ENCODE data around the gene AHCYL2. TPM values are rescaled to one million over a fixed set of nuclear protein-coding genes. Genes with fewer than 3 reads are reported as not detected.

The AHCYL2 gene
- total RNA-seq, 1 donor from 2014 or later: 10.1 TPM

DNA sequence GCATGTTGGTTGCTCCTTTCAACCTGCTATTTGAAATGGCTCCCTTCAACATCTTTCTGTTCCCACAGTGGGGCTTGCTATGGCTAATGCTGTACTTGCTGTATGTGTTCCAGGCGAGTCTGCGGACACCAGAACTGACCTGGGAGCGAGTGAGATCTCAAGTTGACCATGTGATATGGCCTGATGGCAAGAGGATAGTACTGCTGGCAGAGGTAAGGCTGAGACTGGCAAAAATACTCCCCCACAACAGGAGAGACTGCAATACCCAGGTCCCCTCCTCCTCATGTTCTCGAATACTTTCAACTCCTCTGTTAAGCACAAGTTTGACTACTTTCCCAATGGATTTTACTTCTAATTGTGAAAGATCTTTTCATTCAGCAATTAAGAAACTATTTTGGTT lies 197.9 kb downstream of the AHCYL2 start:
- Histone ChIP-seq H3K36me3 (ENCODE audit: control insufficient read depth, insufficient read depth, low read length) (no peaks in the 10 kb centered on the region), H3K27me3 (ENCODE audit: control insufficient read depth, insufficient read depth, low read length) (no peaks in the 10 kb centered on the region), H3K4me3 (ENCODE audit: low read depth, low read length) (no peak overlapping the region)
- no peak for TF ChIP-seq CTCF (IDR thresholded peaks at IDR 0.05; ENCODE audit: insufficient read depth, low read length, poor library complexity, severe bottlenecking)
- DNase-seq (ENCODE audit: low read depth): no peak

DNA sequence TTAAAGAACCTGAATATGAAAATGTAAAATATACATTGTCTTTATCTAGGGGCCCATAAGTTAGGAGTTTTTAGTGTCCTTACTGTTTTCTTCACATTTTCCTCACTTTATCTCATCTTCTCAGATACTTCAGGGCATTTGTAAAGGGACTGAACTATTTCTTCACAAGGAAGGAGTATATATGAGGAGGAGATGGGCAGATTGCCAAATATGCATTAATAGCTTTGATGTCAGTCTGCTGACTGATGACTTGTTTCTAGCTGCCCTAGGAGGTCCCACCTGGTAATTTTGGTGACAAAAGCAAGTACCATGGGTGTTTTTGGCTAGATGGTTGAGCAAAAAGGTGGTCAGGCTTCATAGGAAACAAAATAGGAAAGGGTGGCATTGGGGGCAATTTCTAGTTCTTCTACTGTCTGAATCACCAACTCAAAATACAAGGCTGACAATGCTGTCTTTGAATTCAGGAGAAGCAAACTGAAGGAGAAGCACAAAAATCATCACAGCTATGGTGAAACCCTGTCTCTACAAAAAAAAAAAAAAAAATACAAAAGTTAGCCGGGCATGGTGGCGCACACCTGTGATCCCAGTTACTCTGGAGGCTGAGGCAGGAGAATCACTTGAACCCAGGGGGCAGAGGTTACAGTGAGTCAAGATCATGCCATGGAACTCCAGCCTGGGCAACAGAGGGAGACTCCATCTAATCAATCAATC lies 199.0 kb downstream of the AHCYL2 start:
- no peaks in the 10 kb centered on the region for H3K36me3 ChIP-seq (ENCODE audit: control insufficient read depth, insufficient read depth, low read length)
- no peaks in the 10 kb centered on the region for H3K27me3 ChIP-seq (ENCODE audit: control insufficient read depth, insufficient read depth, low read length)
- DNase-seq (ENCODE audit: low read depth): no peak
- H3K4me3 ChIP-seq (ENCODE audit: low read depth, low read length): no peak overlapping the region
- no peak for TF ChIP-seq CTCF (IDR thresholded peaks at IDR 0.05; ENCODE audit: insufficient read depth, low read length, poor library complexity, severe bottlenecking)

GRCh38 chr7:129426482-129426881 lies 201.7 kb downstream of the AHCYL2 start:
- no peak for TF ChIP-seq CTCF (IDR thresholded peaks at IDR 0.05; ENCODE audit: insufficient read depth, low read length, poor library complexity, severe bottlenecking)
- no peaks in the 10 kb centered on the region for H3K27me3 ChIP-seq (ENCODE audit: control insufficient read depth, insufficient read depth, low read length)
- H3K4me3 ChIP-seq (ENCODE audit: low read depth, low read length): no peak overlapping the region
- H3K36me3 ChIP-seq (ENCODE audit: control insufficient read depth, insufficient read depth, low read length): no peaks in the 10 kb centered on the region
- DNase-seq (ENCODE audit: low read depth): no peak

DNA sequence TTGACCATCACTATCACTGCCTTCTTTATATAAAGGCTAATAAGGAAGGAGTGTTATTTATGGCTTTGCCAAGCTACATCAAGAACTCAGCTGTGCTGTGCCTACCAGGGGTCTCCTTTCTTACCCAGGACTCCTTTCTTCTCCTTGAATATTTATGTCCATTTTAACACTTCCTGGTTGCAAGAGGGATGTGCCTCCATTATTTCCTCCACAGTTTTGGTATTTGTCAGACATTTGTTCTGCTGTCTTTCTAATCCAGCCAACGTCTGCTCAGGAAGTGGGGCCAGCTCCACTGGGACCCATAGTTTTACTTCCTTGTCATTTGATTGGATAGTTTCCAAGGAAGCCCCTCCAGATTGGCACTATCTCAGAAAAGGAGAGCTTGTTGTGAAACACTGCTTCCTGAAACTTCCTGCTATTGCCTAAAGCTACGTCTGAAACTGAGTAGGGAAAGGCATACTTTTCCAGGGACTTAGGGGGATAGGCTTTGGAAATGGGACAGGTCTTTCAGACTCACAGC lies 202.8 kb downstream of the AHCYL2 start:
- Histone ChIP-seq H3K27me3 (ENCODE audit: control insufficient read depth, insufficient read depth, low read length) (no peaks in the 10 kb centered on the region), H3K36me3 (ENCODE audit: control insufficient read depth, insufficient read depth, low read length) (no peaks in the 10 kb centered on the region), H3K4me3 (ENCODE audit: low read depth, low read length) (no peak overlapping the region)
- no peak for DNase-seq (ENCODE audit: low read depth)
- TF ChIP-seq CTCF (IDR thresholded peaks at IDR 0.05; ENCODE audit: insufficient read depth, low read length, poor library complexity, severe bottlenecking): no peak

GRCh38 chr7:129431911-129432643 lies 207.2 kb downstream of the AHCYL2 start:
- H3K27me3 ChIP-seq (ENCODE audit: control insufficient read depth, insufficient read depth, low read length): no peaks in the 10 kb centered on the region
- H3K4me3 ChIP-seq (ENCODE audit: low read depth, low read length): no peak overlapping the region
- TF ChIP-seq CTCF (IDR thresholded peaks at IDR 0.05; ENCODE audit: insufficient read depth, low read length, poor library complexity, severe bottlenecking): no peak
- no peak for DNase-seq (ENCODE audit: low read depth)
- H3K36me3 ChIP-seq (ENCODE audit: control insufficient read depth, insufficient read depth, low read length): no peaks in the 10 kb centered on the region

Data from kidney epithelial cell (primary cell).